HG03565 (cell line): ENCODE measurements around the gene JPH2.

Experiments used
- ATAC-seq: cut with Tn5 transposase; IDR thresholded peaks from one replicate; pipeline ENCODE4 v1.9.1; 2021; ENCODE audit warnings: mild to moderate bottlenecking, moderate library complexity; ENCODE audit not compliant: unreplicated experiment

Gene JPH2

GRCh38 chr20:44065401-44066340 is 121.3 kb downstream of the JPH2 start:
- ATAC-seq: no peak

DNA sequence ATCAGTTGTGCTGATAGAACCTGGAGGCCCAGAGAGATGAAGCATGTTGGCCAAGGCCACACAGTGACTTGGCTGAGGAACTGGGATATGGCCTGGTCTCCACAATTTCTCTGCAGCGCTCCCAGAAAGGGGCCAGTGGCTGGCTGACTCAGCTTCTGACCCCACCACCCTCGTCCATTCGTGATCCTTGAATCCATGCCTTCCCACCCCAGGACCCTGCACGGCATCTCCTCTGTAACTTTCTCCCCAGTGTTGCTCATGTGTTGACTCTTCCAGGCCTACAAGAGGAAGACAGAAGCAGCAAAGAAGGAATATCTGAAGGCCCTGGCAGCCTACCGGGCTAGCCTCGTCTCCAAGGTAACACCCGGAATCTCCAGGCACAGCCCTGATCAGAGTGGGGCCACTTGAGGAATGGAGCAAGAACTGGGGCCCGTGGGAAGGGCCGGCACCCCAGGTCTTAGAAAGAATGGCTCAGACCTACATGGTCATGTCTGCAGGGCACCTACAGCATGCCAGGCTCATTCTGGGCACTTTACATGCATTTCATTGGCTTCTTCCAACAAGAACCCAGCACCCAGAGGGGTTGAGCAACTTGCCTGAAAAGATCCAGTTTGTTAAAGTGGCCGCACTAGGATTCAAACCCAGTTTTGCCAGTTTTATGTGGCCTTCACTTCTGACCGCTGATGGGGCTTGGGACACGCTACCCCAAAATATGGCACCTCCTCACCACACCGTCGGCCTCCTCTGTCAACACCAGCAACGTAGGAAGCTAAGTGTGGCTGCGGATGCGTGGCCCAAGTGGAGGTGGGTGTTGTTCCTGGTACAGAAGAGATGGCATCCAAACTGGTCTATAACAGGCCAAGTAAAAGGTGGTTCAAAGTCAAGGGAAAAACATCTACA is 122.2 kb downstream of the JPH2 start:
- no peak for ATAC-seq
